ENCODE data around the gene SLTM.
"Not testable (repeated sequence)": the region's sequence is repeated elsewhere in the genome, so short reads cannot be mapped to it uniquely, and the experiment has no call there.

The SLTM gene

DNA sequence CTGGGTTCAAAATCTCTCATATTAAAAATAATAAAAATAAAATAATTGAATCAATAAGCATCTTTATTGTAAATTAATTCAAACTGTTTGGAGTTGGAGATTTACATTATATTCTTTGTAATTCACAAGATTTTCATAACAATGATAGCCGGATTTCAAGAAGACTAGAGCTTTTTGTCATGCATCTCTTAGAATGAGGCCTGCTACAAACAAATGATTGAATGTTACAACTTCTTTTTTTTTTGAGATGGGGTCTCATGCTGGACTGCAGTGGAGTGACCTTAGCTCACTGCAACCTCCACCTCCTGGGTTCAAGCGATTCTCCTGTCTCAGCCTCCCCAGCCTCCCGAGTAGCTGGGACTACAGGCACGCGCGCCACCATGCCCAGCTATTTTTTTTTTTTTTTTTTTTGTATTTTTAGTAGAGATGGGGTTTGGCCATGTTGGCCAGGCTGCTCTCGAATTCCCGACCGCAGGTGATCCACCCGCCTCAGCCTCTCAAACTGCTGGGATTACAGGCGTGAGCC is 3.5 kb downstream of the SLTM start:
- no peak for DNase-seq (ENCODE audit: low read depth)
- no peak overlapping the region for H3K4me3 ChIP-seq (ENCODE audit: control insufficient read depth, low read depth, low read length)

DNA sequence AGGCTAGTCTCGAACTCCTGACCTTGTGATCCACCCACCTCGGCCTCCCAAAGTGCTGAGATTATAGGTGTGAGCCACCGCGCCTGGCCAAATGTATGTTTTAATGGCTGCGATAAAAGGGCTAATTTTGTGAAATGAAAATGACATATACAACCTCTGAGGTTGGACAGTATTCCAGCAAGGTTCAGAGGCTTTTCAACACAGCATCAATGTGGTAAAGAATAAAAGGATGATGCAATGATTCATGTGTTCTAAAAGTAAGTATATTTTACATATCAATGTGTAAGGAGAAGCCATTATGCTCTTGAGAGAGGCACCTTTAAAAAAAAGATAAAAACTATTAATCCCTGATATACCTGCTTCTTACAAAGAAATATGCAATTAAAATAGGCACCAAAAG is 6.7 kb downstream of the SLTM start:
- TF ChIP-seq, protein P1, sequence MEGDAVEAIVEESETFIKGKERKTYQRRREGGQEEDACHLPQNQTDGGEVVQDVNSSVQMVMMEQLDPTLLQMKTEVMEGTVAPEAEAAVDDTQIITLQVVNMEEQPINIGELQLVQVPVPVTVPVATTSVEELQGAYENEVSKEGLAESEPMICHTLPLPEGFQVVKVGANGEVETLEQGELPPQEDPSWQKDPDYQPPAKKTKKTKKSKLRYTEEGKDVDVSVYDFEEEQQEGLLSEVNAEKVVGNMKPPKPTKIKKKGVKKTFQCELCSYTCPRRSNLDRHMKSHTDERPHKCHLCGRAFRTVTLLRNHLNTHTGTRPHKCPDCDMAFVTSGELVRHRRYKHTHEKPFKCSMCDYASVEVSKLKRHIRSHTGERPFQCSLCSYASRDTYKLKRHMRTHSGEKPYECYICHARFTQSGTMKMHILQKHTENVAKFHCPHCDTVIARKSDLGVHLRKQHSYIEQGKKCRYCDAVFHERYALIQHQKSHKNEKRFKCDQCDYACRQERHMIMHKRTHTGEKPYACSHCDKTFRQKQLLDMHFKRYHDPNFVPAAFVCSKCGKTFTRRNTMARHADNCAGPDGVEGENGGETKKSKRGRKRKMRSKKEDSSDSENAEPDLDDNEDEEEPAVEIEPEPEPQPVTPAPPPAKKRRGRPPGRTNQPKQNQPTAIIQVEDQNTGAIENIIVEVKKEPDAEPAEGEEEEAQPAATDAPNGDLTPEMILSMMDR (IDR thresholded peaks at IDR 0.05; ENCODE audit: control insufficient read depth, insufficient read depth, low read depth, low read length, missing control alignments) = no peak
- no peak for DNase-seq (ENCODE audit: low read depth)
- H3K4me3 ChIP-seq (ENCODE audit: control insufficient read depth, low read depth, low read length) = no peak overlapping the region

More for the DNA sequence above, 3.5 kb downstream of the SLTM start:
- TF ChIP-seq, protein P1 (IDR thresholded peaks at IDR 0.05; ENCODE audit: control insufficient read depth, insufficient read depth, low read depth, low read length, missing control alignments) = no peak

DNA sequence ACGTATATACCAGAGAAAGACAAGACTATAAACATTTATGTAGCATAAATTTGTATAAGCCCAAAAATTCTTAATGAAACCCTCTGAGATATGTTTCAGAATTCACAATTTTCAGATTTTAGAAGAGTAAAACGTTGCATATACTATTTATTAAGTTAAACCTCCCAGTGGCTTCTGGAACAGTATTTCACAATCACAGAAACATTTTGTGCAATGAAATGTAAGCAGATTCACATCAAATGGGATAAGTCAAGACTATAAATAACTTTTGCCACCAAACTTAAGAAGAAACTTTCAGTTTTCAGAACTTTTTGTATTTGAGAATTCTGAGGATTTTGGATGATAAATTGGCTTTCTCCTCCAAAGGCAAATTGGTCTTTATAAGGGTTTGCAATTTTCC is 9.2 kb downstream of the SLTM start:
- no peak overlapping the region for H3K4me3 ChIP-seq (ENCODE audit: control insufficient read depth, low read depth, low read length)
- DNase-seq (ENCODE audit: low read depth) = peak; percentile 34
- TF ChIP-seq, protein P1 (IDR thresholded peaks at IDR 0.05; ENCODE audit: control insufficient read depth, insufficient read depth, low read depth, low read length, missing control alignments) = no peak

DNA sequence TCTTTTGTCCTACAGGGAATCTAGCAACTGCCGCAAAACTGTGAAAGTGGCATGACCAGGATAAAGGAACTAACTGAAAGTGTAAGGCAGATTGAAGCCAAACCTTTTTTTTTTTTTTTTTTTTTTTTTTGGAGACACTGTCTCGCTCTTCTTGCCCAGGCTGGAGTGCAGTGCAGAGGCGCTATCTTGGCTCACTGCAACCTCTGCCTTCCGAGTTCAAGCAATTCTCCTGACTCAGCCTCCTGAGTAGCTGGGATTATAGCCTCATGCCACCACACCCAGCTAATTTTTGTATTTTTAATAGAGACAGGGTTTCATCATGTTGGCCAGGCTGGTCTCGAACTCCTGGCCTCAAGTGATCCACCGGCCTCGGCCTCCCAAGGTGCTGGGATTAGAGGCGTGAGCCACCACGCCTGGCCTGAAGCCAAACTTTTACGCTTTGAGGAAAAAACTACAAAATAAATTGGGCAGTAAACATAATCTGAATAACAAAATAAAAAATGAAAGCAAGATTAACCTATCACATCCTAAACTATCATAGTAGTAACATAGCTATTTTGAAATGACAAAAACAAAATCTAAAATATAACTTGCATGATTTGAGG is 9.7 kb downstream of the SLTM start:
- H3K4me3 ChIP-seq (ENCODE audit: control insufficient read depth, low read depth, low read length) = no peak overlapping the region
- TF ChIP-seq, protein P1 (IDR thresholded peaks at IDR 0.05; ENCODE audit: control insufficient read depth, insufficient read depth, low read depth, low read length, missing control alignments) = no peak
- DNase-seq (ENCODE audit: low read depth) = no peak

DNA sequence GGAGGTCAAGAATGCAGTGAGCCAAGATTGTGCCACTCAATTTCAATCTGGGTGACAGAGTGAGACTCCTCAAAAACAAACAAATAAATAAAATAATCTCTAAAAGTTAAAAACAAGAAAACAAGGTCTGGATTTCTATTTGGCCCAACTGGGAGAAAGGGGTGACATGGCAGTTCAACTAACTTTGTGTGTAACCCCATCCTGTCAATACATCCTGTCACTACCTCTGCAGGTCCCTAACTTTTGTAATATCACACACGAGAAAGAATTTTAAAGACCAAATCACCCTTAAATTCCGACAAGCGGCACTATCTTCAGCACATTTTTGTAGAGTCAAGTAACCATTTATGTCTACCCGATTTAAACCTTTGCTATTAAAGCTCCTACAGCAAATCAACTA is 10.2 kb downstream of the SLTM start:
- DNase-seq (ENCODE audit: low read depth) = no peak
- H3K4me3 ChIP-seq (ENCODE audit: control insufficient read depth, low read depth, low read length) = no peak overlapping the region
- TF ChIP-seq, protein P1 (IDR thresholded peaks at IDR 0.05; ENCODE audit: control insufficient read depth, insufficient read depth, low read depth, low read length, missing control alignments) = no peak

DNA sequence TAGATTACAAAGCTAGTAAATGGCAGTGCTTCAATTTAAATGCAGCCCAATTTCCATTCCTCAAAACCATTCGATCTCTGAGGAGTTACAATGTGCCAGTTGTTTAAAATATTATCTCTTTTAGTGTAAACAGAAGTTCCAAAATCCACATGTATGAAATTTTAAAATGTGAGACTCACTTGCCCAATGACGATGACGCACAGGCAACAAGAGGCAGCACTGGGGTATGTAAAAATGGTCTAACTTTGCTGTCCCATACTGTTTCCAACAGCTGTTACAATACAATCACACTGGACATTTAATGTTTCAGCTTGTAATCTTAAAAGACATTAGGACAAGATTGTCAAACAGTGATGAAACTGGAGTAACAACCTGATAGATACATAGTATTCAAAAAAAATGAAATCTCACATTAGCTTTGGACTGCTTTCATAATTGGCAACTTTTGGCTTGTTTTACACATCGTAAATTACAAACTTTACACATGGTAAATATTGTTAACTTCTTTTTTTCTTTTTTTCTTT is 12.2 kb downstream of the SLTM start:
- TF ChIP-seq, protein P1 (IDR thresholded peaks at IDR 0.05; ENCODE audit: control insufficient read depth, insufficient read depth, low read depth, low read length, missing control alignments) = no peak

DNA sequence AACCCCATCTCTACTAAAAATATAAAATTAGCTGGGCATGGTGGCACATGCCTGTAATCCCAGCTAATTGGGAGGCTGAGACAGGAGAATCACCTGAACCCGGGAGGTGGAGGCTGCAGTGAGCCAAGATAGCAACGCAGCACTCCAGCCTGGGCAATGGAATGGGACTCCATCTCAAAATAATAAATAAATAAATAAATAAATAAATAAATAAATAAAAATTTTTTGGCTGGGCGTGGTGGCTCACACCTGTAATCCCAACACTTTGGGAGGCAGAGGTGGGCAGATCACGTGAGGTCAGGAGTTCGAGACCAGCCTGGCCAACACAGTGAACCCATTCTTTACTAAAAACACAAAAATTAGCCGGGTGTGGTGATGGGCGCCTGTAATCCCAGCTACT is 13.0 kb downstream of the SLTM start:
- not testable (repeated sequence) for DNase-seq (ENCODE audit: low read depth); H3K4me3 ChIP-seq (ENCODE audit: control insufficient read depth, low read depth, low read length)

More for the DNA sequence above, 12.2 kb downstream of the SLTM start:
- no peak for DNase-seq (ENCODE audit: low read depth)
- H3K4me3 ChIP-seq (ENCODE audit: control insufficient read depth, low read depth, low read length) = no peak overlapping the region
